ENCODE measurements around the gene MYH6. TPM values are rescaled to one million over a fixed set of nuclear protein-coding genes. Genes with fewer than 3 reads are reported as not detected.

Gene MYH6
- total RNA-seq, 4 donors from 2014 or later: not detected

GRCh38 chr14:23352506-23353432, 55.3 kb downstream of the MYH6 start, which contains the start of gene SLC22A17:
Gene SLC22A17, minus strand, starts transcription at chr14:23352887.
- TF ChIP-seq CTCF (IDR thresholded peaks at IDR 0.05; ENCODE audit: low read depth): no peak

GRCh38 chr14:23351681-23352505, 56.2 kb downstream of the MYH6 start:
- TF ChIP-seq CTCF (IDR thresholded peaks at IDR 0.05; ENCODE audit: low read depth): no peak

GRCh38 chr14:23349156-23349845, 58.8 kb downstream of the MYH6 start:
- TF ChIP-seq CTCF (IDR thresholded peaks at IDR 0.05; ENCODE audit: low read depth): no peak

GRCh38 chr14:23348297-23348655, 59.8 kb downstream of the MYH6 start:
- TF ChIP-seq CTCF (IDR thresholded peaks at IDR 0.05; ENCODE audit: low read depth): no peak

- TF ChIP-seq CTCF (IDR thresholded peaks at IDR 0.05; ENCODE audit: low read depth): no peak
These were observed 60.4 kb downstream of the MYH6 start for GRCh38 chr14:23347406-23348296.

- TF ChIP-seq CTCF (IDR thresholded peaks at IDR 0.05; ENCODE audit: low read depth): no peak
These were observed 61.2 kb downstream of the MYH6 start for GRCh38 chr14:23346693-23347405.
